KMS-11 (cell line): ENCODE data around the gene DIAPH2.

Experiments
- H2AFZ ChIP-seq: fragments of 200-600 bp; sonication (generic); 2 replicates; pipeline ENCODE4 v1.6.1; 2016; ENCODE audit warnings: antibody characterized with exemption, mixed run types, low read depth
- H3K27ac ChIP-seq: fragments of 200-600 bp; sonication (generic); 2 replicates; pipeline ENCODE4 v1.6.1; 2016; ENCODE audit warnings: mild to moderate bottlenecking, mixed run types
- H3K27me3 ChIP-seq: fragments of 200-600 bp; sonication (generic); 2 replicates; pipeline ENCODE4 v1.6.1; 2017; ENCODE audit warnings: mild to moderate bottlenecking, low read depth, mixed run types, moderate library complexity; ENCODE audit not compliant: insufficient read depth
- H3K36me3 ChIP-seq: fragments of 200-600 bp; sonication (generic); 2 replicates; pipeline ENCODE4 v1.6.1; 2017; ENCODE audit warnings: mild to moderate bottlenecking, mixed run types; ENCODE audit not compliant: insufficient read depth
- H3K4me1 ChIP-seq: fragments of 200-600 bp; sonication (generic); 2 replicates; pipeline ENCODE4 v1.6.1; 2016; ENCODE audit warnings: mild to moderate bottlenecking, low read depth, mixed run types; ENCODE audit not compliant: poor library complexity, severe bottlenecking
- H3K4me2 ChIP-seq: fragments of 200-600 bp; sonication (generic); 2 replicates; pipeline ENCODE4 v1.7.0; 2016; ENCODE audit warnings: mild to moderate bottlenecking, mixed run types
- H3K4me3 ChIP-seq: fragments of 200-600 bp; sonication (generic); IDR thresholded peaks from 2 replicates; pipeline ENCODE4 v1.6.1; 2017; ENCODE audit warnings: low read depth, low read length, mixed read lengths; ENCODE audit not compliant: insufficient read depth
- H3K79me2 ChIP-seq: fragments of 200-600 bp; sonication (generic); 2 replicates; pipeline ENCODE4 v1.6.1; 2016; ENCODE audit warnings: low read depth, mixed run types; ENCODE audit not compliant: insufficient read depth
- H3K9ac ChIP-seq: fragments of 200-600 bp; sonication (generic); 2 replicates; pipeline ENCODE4 v1.6.1; 2016; ENCODE audit warnings: mild to moderate bottlenecking, mixed run types
- H4K20me1 ChIP-seq: fragments of 200-600 bp; sonication (generic); 2 replicates; pipeline ENCODE4 v1.6.1; 2016; ENCODE audit warnings: mild to moderate bottlenecking, mixed run types; ENCODE audit not compliant: insufficient read depth
- TF ChIP-seq, protein P1 (sequence below): fragments of 200-600 bp; sonication (generic); conservative IDR thresholded peaks from 2 replicates; pipeline ENCODE4 v1.6.1; 2017; ENCODE audit warnings: low read depth, mild to moderate bottlenecking, antibody characterized with exemption, low read length, moderate library complexity, mixed read lengths

Gene DIAPH2

DNA sequence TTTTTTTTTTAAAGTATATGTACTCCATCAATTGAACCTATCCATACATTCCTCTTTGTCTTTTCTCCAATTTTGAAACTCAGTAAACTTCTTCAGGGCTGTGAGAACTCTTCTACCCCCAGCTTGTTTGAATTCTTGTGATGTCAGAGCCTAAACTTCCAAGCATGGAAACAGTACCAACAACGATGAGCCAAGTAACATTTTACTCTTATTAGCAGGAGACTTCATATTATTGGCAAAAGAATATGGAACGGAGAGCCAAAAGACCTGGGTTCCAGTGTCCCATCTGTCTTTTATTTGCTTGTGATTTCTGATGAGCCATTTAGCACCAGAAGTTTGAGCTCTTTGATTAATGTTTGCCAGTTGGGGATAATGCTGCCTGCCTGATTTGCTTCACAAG lies 5.3 kb downstream of the DIAPH2 start:
- peaks cover 12% of the 10 kb centered on the region for H3K4me1 ChIP-seq
- H3K36me3 ChIP-seq = no peaks in the 10 kb centered on the region
- H3K79me2 ChIP-seq = no peaks in the 10 kb centered on the region; the same call in 1 of the 2 replicates
- TF ChIP-seq, protein P1, sequence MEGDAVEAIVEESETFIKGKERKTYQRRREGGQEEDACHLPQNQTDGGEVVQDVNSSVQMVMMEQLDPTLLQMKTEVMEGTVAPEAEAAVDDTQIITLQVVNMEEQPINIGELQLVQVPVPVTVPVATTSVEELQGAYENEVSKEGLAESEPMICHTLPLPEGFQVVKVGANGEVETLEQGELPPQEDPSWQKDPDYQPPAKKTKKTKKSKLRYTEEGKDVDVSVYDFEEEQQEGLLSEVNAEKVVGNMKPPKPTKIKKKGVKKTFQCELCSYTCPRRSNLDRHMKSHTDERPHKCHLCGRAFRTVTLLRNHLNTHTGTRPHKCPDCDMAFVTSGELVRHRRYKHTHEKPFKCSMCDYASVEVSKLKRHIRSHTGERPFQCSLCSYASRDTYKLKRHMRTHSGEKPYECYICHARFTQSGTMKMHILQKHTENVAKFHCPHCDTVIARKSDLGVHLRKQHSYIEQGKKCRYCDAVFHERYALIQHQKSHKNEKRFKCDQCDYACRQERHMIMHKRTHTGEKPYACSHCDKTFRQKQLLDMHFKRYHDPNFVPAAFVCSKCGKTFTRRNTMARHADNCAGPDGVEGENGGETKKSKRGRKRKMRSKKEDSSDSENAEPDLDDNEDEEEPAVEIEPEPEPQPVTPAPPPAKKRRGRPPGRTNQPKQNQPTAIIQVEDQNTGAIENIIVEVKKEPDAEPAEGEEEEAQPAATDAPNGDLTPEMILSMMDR = no peak
- no peak overlapping the region for H3K4me3 ChIP-seq
- H4K20me1 ChIP-seq = no peaks in the 10 kb centered on the region
- no peak overlapping the region for H3K27ac ChIP-seq
- no peaks in the 10 kb centered on the region for H3K27me3 ChIP-seq
- no peak overlapping the region for H3K9ac ChIP-seq
- no peak overlapping the region for H2AFZ ChIP-seq
- no peak overlapping the region for H3K4me2 ChIP-seq

DNA sequence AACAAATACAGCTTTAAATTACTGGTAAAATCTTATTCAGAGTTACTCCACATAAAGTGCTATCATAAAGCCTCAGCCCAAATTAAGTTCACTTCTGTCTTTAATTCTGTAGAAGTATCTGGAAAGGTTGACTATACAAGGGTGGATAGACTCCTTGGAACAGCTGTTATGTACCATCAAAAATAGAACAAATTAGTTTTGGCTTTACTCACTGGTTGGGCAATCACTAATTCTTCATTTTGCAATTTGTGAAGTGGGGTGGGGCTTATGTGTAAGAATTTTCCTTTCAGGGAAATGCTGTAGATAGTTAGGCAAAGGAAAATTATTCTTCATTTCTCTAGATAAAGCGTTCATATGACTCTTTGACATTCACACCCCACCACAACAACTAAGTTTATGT lies 7.8 kb downstream of the DIAPH2 start:
- peaks cover under 1% of the 10 kb centered on the region for H3K4me1 ChIP-seq
- TF ChIP-seq, protein P1 = no peak
- H2AFZ ChIP-seq = no peak overlapping the region
- no peaks in the 10 kb centered on the region for H3K27me3 ChIP-seq
- no peaks in the 10 kb centered on the region for H4K20me1 ChIP-seq
- no peak overlapping the region for H3K9ac ChIP-seq
- no peak overlapping the region for H3K27ac ChIP-seq
- H3K36me3 ChIP-seq = no peaks in the 10 kb centered on the region
- no peaks in the 10 kb centered on the region; the same call in 1 of the 2 replicates for H3K79me2 ChIP-seq
- no peak overlapping the region for H3K4me2 ChIP-seq
- H3K4me3 ChIP-seq = no peak overlapping the region

DNA sequence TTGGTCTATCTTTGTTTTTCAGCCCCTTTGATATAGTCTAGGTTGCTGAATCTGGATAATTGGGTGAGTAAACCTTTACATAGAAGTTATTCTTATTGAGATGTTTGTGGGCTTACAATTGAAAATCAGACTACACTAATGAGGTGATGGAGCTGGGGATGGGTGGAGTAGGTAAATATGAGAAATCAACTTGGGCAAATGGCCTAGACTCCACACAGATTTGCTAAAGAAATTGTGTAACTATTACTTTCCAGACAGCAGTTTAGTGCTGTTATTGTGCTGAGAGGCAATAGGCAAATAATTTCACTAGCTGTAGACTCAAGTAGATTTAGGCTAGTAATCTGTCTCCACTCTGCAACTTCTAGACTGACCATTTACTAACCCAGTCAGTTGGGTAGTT lies 8.2 kb downstream of the DIAPH2 start:
- H3K27me3 ChIP-seq = no peaks in the 10 kb centered on the region
- no peaks in the 10 kb centered on the region for H3K4me1 ChIP-seq
- no peak overlapping the region for H3K27ac ChIP-seq
- no peak overlapping the region for H3K4me2 ChIP-seq
- H3K79me2 ChIP-seq = no peaks in the 10 kb centered on the region; the same call in 1 of the 2 replicates
- H2AFZ ChIP-seq = no peak overlapping the region
- H3K4me3 ChIP-seq = no peak overlapping the region
- H3K36me3 ChIP-seq = no peaks in the 10 kb centered on the region
- H3K9ac ChIP-seq = no peak overlapping the region
- no peaks in the 10 kb centered on the region for H4K20me1 ChIP-seq
- TF ChIP-seq, protein P1 = no peak

DNA sequence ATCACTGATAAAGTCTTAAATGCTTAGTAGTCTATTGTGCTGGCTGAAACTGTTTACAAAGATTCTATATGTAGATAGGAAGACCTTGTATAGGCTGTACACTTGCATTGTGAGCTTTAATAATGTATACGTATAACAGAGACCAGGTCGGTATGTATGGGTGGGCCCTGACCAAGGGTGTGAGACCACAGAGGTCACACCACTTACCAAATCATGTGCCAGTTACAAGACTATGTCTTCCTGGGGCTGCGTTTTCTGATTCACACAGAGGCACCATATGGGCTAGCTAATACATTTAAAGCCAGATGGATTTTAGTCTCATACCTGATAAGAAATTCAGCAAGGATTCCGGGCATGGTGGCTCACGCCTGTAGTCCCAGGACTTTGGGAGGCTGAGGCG lies 8.8 kb downstream of the DIAPH2 start:
- TF ChIP-seq, protein P1 = no peak
- H3K27ac ChIP-seq = no peak overlapping the region
- H3K36me3 ChIP-seq = no peaks in the 10 kb centered on the region
- no peaks in the 10 kb centered on the region for H3K27me3 ChIP-seq
- H3K4me2 ChIP-seq = no peak overlapping the region
- no peaks in the 10 kb centered on the region for H3K4me1 ChIP-seq
- no peaks in the 10 kb centered on the region for H4K20me1 ChIP-seq
- H3K4me3 ChIP-seq = no peak overlapping the region
- no peak overlapping the region for H3K9ac ChIP-seq
- no peak overlapping the region for H2AFZ ChIP-seq
- no peaks in the 10 kb centered on the region; the same call in 1 of the 2 replicates for H3K79me2 ChIP-seq
